ENCODE results near the gene RASL10B.

The RASL10B gene

DNA sequence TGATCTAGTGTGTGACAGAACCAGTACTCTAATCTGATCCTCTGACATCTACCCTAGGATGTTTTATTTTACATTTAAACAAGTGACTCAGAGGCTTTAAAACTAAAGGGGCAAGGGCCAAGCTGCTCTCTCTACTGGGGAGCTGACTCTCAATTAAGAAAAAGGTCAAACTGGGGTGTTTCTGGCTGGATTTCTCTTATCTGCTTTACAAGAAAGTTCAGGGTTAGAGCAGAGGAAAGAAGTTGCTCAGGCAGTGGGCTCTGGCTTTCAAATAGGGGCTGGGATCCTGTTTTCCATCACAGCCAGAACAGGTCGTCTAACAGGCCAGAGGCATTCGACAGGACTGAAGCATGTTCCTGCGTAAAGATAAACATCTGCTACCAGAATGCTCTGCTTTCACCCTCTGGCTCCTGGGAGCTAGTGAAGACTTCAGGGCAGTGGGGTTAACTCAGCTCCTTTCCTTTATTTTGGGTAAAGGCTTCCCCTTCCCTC, 55.5 kb downstream of the RASL10B start:
- in situ Hi-C loops (cut with MboI; ENCODE audit: low pct_unique_long_range_greater_than_20kb, low sequenced_read_pairs, unreplicated experiment), result no loop called here
- no peak for TF ChIP-seq CTCF (IDR thresholded peaks at IDR 0.05; ENCODE audit: extremely low read depth, insufficient read depth, missing control alignments)
- DNase-seq (ENCODE audit: low spot score), result no peak

DNA sequence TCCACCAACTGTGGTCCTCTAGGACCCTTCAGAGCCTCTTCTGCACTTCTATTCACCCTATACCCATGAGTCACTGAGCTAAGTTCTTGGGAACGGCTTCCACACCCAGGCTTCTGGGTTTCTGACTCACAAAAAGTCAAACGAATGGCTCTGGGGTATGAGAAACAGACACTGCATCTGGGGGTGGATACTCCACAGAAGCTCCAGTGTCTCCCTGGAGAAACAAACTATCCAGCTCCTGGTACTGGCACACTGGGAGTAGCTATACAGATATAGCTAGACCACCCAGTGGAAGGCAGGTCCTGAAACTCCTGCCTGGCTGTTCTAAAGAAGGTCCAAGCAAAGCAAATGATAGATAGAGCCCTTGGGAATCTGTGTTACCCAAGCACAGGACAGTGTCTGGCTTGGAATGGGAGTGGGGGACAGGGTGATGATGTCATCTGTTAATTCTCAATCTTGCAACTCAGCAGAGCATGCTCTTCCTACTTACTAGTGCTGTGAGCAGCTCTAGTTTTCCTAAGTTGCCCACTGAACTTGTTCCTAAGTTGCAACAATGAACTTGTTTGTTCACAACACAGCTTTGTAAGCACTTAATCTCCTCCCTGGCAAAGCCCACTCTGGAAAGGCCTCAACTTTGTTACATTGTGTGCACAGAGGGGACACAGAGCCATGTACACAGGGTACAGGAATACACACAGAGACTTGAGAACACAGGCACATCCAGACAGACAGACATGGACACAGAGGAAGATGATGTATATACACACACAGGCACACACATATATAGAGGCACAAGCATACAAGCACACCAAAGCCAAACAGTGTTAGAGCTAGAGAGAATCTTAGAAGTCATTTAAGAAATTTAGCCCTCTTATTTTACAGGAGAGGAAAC, 57.3 kb downstream of the RASL10B start:
- DNase-seq (ENCODE audit: low spot score), result no peak
- TF ChIP-seq CTCF (IDR thresholded peaks at IDR 0.05; ENCODE audit: extremely low read depth, insufficient read depth, missing control alignments), result no peak
- in situ Hi-C loops (cut with MboI; ENCODE audit: low pct_unique_long_range_greater_than_20kb, low sequenced_read_pairs, unreplicated experiment), result no loop called here

DNA sequence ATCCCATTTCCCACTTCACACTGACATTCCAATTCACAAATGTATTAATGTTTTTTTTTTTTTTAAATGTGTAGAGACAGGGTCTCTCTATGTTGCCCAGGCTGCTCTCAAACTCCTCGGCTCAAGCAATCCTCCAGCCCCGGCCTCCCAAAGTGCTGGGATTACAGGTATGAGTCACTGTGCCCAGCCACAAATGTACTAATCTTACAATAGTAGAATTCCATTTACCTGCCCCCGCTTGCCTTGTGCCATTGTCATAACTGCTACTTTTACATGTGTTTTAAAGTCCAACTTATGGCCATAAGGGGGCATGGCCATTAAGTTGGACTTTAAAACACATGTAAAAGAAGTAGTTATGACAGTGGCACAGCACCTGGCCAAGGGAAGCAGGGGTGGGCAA, 59.4 kb downstream of the RASL10B start:
- in situ Hi-C loops (cut with MboI; ENCODE audit: low pct_unique_long_range_greater_than_20kb, low sequenced_read_pairs, unreplicated experiment), result no loop called here
- no peak for TF ChIP-seq CTCF (IDR thresholded peaks at IDR 0.05; ENCODE audit: extremely low read depth, insufficient read depth, missing control alignments)
- DNase-seq (ENCODE audit: low spot score), result no peak

GRCh38 chr17:35791681-35792350, 60.4 kb downstream of the RASL10B start:
- TF ChIP-seq CTCF (IDR thresholded peaks at IDR 0.05; ENCODE audit: extremely low read depth, insufficient read depth, missing control alignments), result no peak
- in situ Hi-C loops (cut with MboI; ENCODE audit: low pct_unique_long_range_greater_than_20kb, low sequenced_read_pairs, unreplicated experiment), result no loop called here

More at GRCh38 chr17:35791681-35792350, 60.4 kb downstream of the RASL10B start:
- no peak for DNase-seq (ENCODE audit: low spot score)
